Activated naive CD4-positive, alpha-beta T cell treated with anti-CD3 and anti-CD28 coated beads, Interleukin-2, amount 50 U/mL, for 72 hours (primary cell): Measurements from ENCODE around the gene ZNF211. TPM values are rescaled to one million over a fixed set of nuclear protein-coding genes. Genes with fewer than 3 reads are reported as not detected.

Experiments
- ATAC-seq, 2 donors: fragments of 150-1000 bp; cut with Tn5 transposase; 2 replicates each; pipeline ENCODE4 v1.10.0; 2021; ENCODE audit warnings: mild to moderate bottlenecking in 2 of 2, moderate library complexity in 2 of 2
- DNase-seq, 2 donors: peaks; one replicate each; pipeline ENCODE4 v3.0.0; 2021 to 2022; ENCODE audit warnings: low spot score in 2 of 2
- H3K27ac Mint-ChIP-seq, 2 donors: one replicate each; pipeline ENCODE4 v1.8.0; 2022; ENCODE audit warnings: mild to moderate bottlenecking in 2 of 2, mixed read lengths in 2 of 2
- H3K36me3 Mint-ChIP-seq, 2 donors: one replicate each; pipeline ENCODE4 v1.8.0; 2022; ENCODE audit warnings: mixed read lengths in 2 of 2
- H3K9me3 Mint-ChIP-seq, 2 donors: one replicate each; pipeline ENCODE4 v1.8.0; 2022; ENCODE audit warnings: mixed read lengths in 2 of 2
- total RNA-seq, 2 donors: library from RNA; stranded (reverse); gene quantifications; one replicate each; pipeline ENCODE4 v1.2.3, GENCODE V29; 2022

ZNF211 gene
- total RNA-seq, 2 donors from 2014 or later, result 9.8 to 12.0 TPM

- H3K9me3 Mint-ChIP-seq, result peaks cover 63 to 66% of the 10 kb centered on the region in 2 donors
- peaks cover 78 to 97% of the 10 kb centered on the region in 2 donors for H3K36me3 Mint-ChIP-seq
- no peak overlapping the region for H3K27ac Mint-ChIP-seq
- ATAC-seq (no peak), DNase-seq (no peak)
Measured at GRCh38 chr19:57687363-57688010, 54.5 kb downstream of the ZNF211 start.

DNA sequence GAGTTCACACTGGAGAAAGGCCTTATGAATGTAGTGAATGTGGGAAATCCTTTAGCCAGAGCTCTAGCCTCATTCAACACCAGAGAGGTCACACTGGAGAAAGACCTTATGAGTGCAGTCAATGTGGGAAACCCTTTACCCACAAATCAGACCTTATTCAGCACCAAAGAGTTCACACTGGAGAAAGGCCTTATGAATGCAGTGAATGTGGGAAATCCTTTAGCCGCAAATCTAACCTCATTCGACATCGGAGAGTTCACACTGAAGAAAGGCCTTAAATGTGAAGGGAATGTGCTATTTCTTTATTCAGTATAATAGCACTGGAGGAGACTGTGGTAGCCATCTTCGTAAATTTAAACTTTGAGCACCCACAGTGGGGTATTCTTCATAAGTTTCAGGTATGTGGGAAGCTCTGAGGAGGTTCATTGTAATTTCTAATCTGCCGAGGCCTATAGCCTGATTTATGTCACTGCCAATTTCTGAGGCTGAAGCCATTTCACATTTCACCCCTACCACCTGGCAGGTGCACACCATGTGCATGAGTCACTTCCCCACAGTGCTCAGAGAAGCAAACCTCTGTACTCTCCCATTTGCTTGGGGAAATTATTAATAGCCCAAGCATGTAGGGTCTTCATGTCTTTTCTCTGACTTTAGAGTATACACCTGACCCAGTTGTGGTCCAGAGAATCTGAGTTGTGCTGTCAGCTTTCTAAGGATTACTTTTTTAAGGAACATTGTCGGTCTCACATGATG, 55.2 kb downstream of the ZNF211 start:
- Mint-ChIP-seq H3K9me3 (peaks cover 61 to 65% of the 10 kb centered on the region in 2 donors), H3K36me3 (peaks cover 77 to 97% of the 10 kb centered on the region in 2 donors), H3K27ac (no peak overlapping the region)
- DNase-seq (no peak), ATAC-seq (no peak)

DNA sequence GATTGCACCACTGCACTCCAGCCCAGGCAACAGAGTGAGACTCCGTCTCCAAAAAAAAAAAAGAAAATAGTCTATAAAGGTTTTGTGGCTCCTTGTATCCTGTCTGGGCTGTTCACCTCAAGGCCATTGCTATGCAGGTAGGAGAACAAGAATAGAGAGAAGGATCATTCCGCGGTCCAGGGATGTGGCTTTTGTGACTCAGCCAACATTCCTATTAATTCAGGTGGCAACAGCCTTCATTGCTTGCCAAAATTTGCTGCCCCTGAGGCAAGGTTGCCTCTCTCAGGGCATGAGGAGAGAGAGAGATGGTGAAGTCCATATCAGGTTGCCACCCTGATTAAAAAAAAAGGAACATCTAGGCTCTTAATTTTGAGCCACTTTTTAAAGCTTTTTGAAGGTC, 56.8 kb downstream of the ZNF211 start:
- Mint-ChIP-seq H3K9me3 (peaks cover 55 to 60% of the 10 kb centered on the region in 2 donors), H3K36me3 (peaks cover 76 to 95% of the 10 kb centered on the region in 2 donors), H3K27ac (no peak overlapping the region)
- no peak for DNase-seq
- ATAC-seq, result no peak

Other genes starting within 250 kb of the ZNF211 start
- 10 to 100 TPM; 22.8 to 31.5 TPM for gene ZNF548, start 243.3 kb upstream of the ZNF211 start, total RNA-seq
- 1 to 10 TPM; 8.0 to 9.1 TPM for gene ZNF17, start 222.0 kb upstream of the ZNF211 start, total RNA-seq
- 10 to 100 TPM; 11.8 to 15.9 TPM for gene ZNF749, start 197.8 kb upstream of the ZNF211 start, total RNA-seq
- gene VN1R1, start 176.0 kb upstream of the ZNF211 start, total RNA-seq, result under 1 TPM; 0.14 to 0.36 TPM
- 1 to 10 TPM; 4.1 to 7.8 TPM for gene ZNF772, start 155.6 kb upstream of the ZNF211 start, total RNA-seq
- 1 to 10 TPM; 3.7 to 6.8 TPM for gene ZNF419, start 145.4 kb upstream of the ZNF211 start, total RNA-seq
- 1 to 10 TPM; 4.2 to 7.0 TPM for gene ZNF773, start 133.2 kb upstream of the ZNF211 start, total RNA-seq
- 1 to 10 TPM; 3.7 to 3.9 TPM for gene ZNF549, start 105.8 kb upstream of the ZNF211 start, total RNA-seq
- 10 to 100 TPM in 1 of 2 donors, 1 to 10 TPM in 1; 6.4 to 14.4 TPM for gene ZNF550, start 73.3 kb upstream of the ZNF211 start, total RNA-seq
- 1 to 10 TPM; 2.0 to 2.5 TPM for gene ZNF416, start 54.3 kb upstream of the ZNF211 start, total RNA-seq
- 1 to 10 TPM; 2.4 to 5.6 TPM for gene ZIK1, start 49.0 kb upstream of the ZNF211 start, total RNA-seq
- gene ZNF530, start 33.3 kb upstream of the ZNF211 start, total RNA-seq, result 1 to 10 TPM; 3.9 to 5.4 TPM
- gene ZNF134, start 18.9 kb upstream of the ZNF211 start, total RNA-seq, result 1 to 10 TPM; 4.2 to 6.7 TPM
- gene ZSCAN4, start 35.8 kb downstream of the ZNF211 start, total RNA-seq, result under 1 TPM in 1 of 2 donors, not detected in 1; 0.18 TPM
- gene ZNF551, start 48.8 kb downstream of the ZNF211 start, total RNA-seq, result 1 to 10 TPM; 4.8 to 9.6 TPM
- 1 to 10 TPM in 1 of 2 donors, under 1 TPM in 1; 0.62 to 2.1 TPM for gene ZNF154, start 76.0 kb downstream of the ZNF211 start, total RNA-seq
- 1 to 10 TPM; 7.1 to 7.5 TPM for gene ZNF671, start 94.5 kb downstream of the ZNF211 start, total RNA-seq
- 1 to 10 TPM; 7.3 to 9.6 TPM for gene ZNF776, start 113.6 kb downstream of the ZNF211 start, total RNA-seq
- gene ZNF586, start 136.5 kb downstream of the ZNF211 start, total RNA-seq, result 10 to 100 TPM; 16.1 to 21.3 TPM
- 1 to 10 TPM; 6.2 to 7.1 TPM for gene ZNF552, start 181.7 kb downstream of the ZNF211 start, total RNA-seq
- 10 to 100 TPM in 1 of 2 donors, 1 to 10 TPM in 1; 9.2 to 20.9 TPM for gene ZNF587B, start 197.1 kb downstream of the ZNF211 start, total RNA-seq
- gene ZNF587, start 216.7 kb downstream of the ZNF211 start, total RNA-seq, result 10 to 100 TPM; 28.7 to 36.6 TPM